HG03521 (cell line): Measurements from ENCODE around the gene NRM.
"Not testable (repeated sequence)": the region's sequence is repeated elsewhere in the genome, so short reads cannot be mapped to it uniquely, and the experiment has no call there.

Experiments
- ATAC-seq: cut with Tn5 transposase; IDR thresholded peaks from one replicate; pipeline ENCODE4 v1.9.1; 2021; ENCODE audit warnings: mild to moderate bottlenecking, moderate library complexity; ENCODE audit not compliant: unreplicated experiment

The NRM gene

GRCh38 chr6:30672445-30673253 is 18.1 kb downstream of the NRM start, which contains the start of gene DHX16:
TSS of gene DHX16 (minus strand) at chr6:30673006. CDS start at chr6:30672841, 165 bp downstream.
- ATAC-seq, result peak; percentile 65

GRCh38 chr6:30670760-30671527 is 19.8 kb downstream of the NRM start:
- ATAC-seq, result no peak

GRCh38 chr6:30666300-30666699 is 24.5 kb downstream of the NRM start:
- not testable (repeated sequence) for ATAC-seq

- ATAC-seq, result no peak
Observed at GRCh38 chr6:30664994-30665767, 25.6 kb downstream of the NRM start.

GRCh38 chr6:30657922-30658321 is 32.9 kb downstream of the NRM start:
- not testable (repeated sequence) for ATAC-seq

- no peak for ATAC-seq
Observed at GRCh38 chr6:30657454-30657853, 33.3 kb downstream of the NRM start.

GRCh38 chr6:30656513-30656912 is 34.3 kb downstream of the NRM start:
- no peak for ATAC-seq

GRCh38 chr6:30655743-30656094 is 35.1 kb downstream of the NRM start:
- ATAC-seq, result no peak

- no peak for ATAC-seq
Observed at GRCh38 chr6:30654798-30655742, 35.7 kb downstream of the NRM start.

GRCh38 chr6:30651143-30651542 is 39.6 kb downstream of the NRM start:
- no peak for ATAC-seq

- peak; percentile 64 for ATAC-seq
Observed at GRCh38 chr6:30647242-30648116, 43.3 kb downstream of the NRM start.

GRCh38 chr6:30646450-30647241 is 44.1 kb downstream of the NRM start, which contains the start of gene C6orf136:
TSS of gene C6orf136 (plus strand) at chr6:30647133. CDS start at chr6:30647232, 99 bp downstream.
- ATAC-seq, result peak; percentile 52

- ATAC-seq, result no peak
Observed at GRCh38 chr6:30645989-30646388, 44.8 kb downstream of the NRM start.

GRCh38 chr6:30644769-30645168 is 46.0 kb downstream of the NRM start:
- ATAC-seq, result no peak

- ATAC-seq, result no peak
Observed at GRCh38 chr6:30643656-30644055, 47.1 kb downstream of the NRM start.

- ATAC-seq, result no peak
Observed at GRCh38 chr6:30641048-30641447, 49.7 kb downstream of the NRM start.

GRCh38 chr6:30640481-30640880 is 50.3 kb downstream of the NRM start:
- ATAC-seq, result no peak
